Activated B cell treated with CpG ODN at 0.5 μM for 24 hours (primary cell): ENCODE results near the gene OR52K1. TPM values are rescaled to one million over a fixed set of nuclear protein-coding genes. Genes with fewer than 3 reads are reported as not detected.
"Not testable (repeated sequence)": the region's sequence is repeated elsewhere in the genome, so short reads cannot be mapped to it uniquely, and the experiment has no call there.

Source experiments
- ATAC-seq: fragments of 200-7000 bp; cut with Tn5 transposase; one replicate; pipeline ENCODE4 v1.10.0; 2021; ENCODE audit warnings: low read depth, mild to moderate bottlenecking, moderate library complexity
- CTCF ChIA-PET: fragments of 350-600 bp; sonication (Branson Sonifier 250); formaldehyde crosslinking; loops from one replicate; lab custom pipeline; 2021; ENCODE audit warnings: antibody characterized with exemption; lab: Charles Lee
- POLR2A ChIA-PET: fragments of 350-600 bp; sonication (Branson Sonifier 250); formaldehyde crosslinking; loops from one replicate; lab custom pipeline; 2021; ENCODE audit warnings: antibody characterized with exemption; lab: Charles Lee
- DNase-seq: peaks from one replicate; pipeline ENCODE4 v3.0.0; 2022
- H3K27ac Mint-ChIP-seq: one replicate; pipeline ENCODE4 v1.8.0; 2020; ENCODE audit warnings: mixed read lengths
- H3K27me3 Mint-ChIP-seq: one replicate; pipeline ENCODE4 v1.8.0; 2021; ENCODE audit warnings: mixed read lengths
- H3K36me3 Mint-ChIP-seq: one replicate; pipeline ENCODE4 v1.8.0; 2021; ENCODE audit warnings: low read depth, mixed read lengths
- H3K4me1 Mint-ChIP-seq: one replicate; pipeline ENCODE4 v1.8.0; 2021; ENCODE audit warnings: mixed read lengths
- H3K4me3 Mint-ChIP-seq: one replicate; pipeline ENCODE4 v1.8.0; 2020; ENCODE audit warnings: mild to moderate bottlenecking, mixed read lengths
- H3K9me3 Mint-ChIP-seq: one replicate; pipeline ENCODE4 v1.8.0; 2020; ENCODE audit warnings: mixed read lengths
- intact Hi-C: fragments of 100-400 bp; cut with micrococcal nuclease; formaldehyde crosslinking; loops from one replicate; pipeline ENCODE4 v1.15.1; 2024
- total RNA-seq: library from RNA; stranded (reverse); gene quantifications from 2 replicates; pipeline ENCODE4 v1.2.3, GENCODE V29; 2022
- TF ChIP-seq, protein P1 (sequence below): fragments of 200-600 bp; IDR thresholded peaks from one replicate; pipeline ENCODE4 v1.8.0; 2022; ENCODE audit warnings: antibody characterized with exemption, mild to moderate bottlenecking

The OR52K1 gene
- total RNA-seq, 1 donor from 2014 or later = not detected

DNA sequence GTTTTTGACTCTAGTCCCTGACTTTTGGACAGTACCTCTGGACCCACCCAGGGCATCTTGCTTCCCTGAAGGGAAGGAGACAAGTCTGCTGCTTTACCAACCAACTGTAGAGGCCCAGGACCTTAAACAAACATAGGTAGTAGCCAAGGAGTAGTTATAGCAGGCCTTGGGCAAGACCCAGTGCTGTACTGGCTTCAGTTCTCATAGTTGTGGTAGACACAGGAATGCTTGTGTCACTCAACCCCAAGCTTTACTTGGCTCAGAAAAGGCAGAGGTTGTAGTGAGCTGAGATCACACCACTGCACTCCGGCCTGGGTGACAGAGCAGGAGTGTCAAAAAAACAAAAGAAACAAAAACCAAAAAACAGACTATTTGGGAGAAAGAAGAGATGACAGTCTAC, 41.2 kb downstream of the OR52K1 start:
- no peaks in the 10 kb centered on the region for H3K4me1 Mint-ChIP-seq
- H3K36me3 Mint-ChIP-seq = no peaks in the 10 kb centered on the region
- H3K27me3 Mint-ChIP-seq = peaks cover 27% of the 10 kb centered on the region
- H3K9me3 Mint-ChIP-seq = no peaks in the 10 kb centered on the region
- CTCF ChIA-PET = no interaction called here
- intact Hi-C loops = no loop called here
- no peak overlapping the region for H3K27ac Mint-ChIP-seq
- H3K4me3 Mint-ChIP-seq = no peak overlapping the region
- TF ChIP-seq, protein P1, sequence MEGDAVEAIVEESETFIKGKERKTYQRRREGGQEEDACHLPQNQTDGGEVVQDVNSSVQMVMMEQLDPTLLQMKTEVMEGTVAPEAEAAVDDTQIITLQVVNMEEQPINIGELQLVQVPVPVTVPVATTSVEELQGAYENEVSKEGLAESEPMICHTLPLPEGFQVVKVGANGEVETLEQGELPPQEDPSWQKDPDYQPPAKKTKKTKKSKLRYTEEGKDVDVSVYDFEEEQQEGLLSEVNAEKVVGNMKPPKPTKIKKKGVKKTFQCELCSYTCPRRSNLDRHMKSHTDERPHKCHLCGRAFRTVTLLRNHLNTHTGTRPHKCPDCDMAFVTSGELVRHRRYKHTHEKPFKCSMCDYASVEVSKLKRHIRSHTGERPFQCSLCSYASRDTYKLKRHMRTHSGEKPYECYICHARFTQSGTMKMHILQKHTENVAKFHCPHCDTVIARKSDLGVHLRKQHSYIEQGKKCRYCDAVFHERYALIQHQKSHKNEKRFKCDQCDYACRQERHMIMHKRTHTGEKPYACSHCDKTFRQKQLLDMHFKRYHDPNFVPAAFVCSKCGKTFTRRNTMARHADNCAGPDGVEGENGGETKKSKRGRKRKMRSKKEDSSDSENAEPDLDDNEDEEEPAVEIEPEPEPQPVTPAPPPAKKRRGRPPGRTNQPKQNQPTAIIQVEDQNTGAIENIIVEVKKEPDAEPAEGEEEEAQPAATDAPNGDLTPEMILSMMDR = no peak
- POLR2A ChIA-PET = no interaction called here
- ATAC-seq (no peak), DNase-seq (no peak)

DNA sequence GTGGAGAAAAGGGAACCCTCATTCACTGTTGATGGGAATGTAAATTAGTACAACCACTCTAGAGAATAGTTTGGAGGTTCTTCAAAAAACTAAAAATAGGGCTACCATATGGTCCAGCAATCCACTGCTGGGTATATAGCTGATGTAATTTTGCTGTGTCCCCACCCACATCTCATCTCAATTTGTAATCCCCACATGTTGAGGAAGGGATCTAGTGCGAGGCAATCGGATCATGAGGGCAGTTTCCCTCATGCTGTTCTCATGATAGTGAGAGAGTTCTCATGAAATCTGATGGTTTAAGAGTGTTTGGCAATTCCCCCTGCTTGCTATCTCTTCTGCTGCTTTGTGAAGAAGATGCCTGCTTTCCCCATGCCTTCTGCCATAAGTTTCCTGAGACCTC, 45.5 kb downstream of the OR52K1 start:
- ChIA-PET POLR2A (no interaction called here), CTCF (no interaction called here)
- Mint-ChIP-seq H3K27me3 (peaks cover 12% of the 10 kb centered on the region), H3K4me1 (no peaks in the 10 kb centered on the region), H3K9me3 (no peaks in the 10 kb centered on the region), H3K27ac (no peak overlapping the region), H3K36me3 (no peaks in the 10 kb centered on the region), H3K4me3 (no peak overlapping the region)
- ATAC-seq (no peak), DNase-seq (no peak)
- TF ChIP-seq, protein P1 = no peak
- intact Hi-C loops = no loop called here

DNA sequence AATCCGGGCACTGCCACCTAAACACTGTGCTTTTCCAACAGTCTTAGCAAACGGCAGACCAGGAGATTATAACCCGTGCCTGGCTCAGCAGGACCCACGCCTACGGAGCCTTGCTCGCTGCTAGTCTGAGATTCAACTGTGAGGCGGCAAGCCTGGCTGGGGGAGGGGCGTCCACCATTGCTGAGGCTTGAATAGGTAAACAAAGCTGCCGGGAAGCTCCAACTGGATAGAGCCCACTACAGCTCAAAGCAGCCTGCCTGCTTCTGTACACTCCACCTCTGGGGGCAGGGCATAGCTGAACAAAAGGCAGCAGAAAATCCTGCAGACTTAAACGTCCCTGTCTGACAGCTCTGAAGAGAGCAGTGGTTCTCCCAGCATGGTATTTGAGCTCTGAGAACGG, 49.2 kb downstream of the OR52K1 start:
- H3K4me3 Mint-ChIP-seq, intact Hi-C loops, H3K27me3 Mint-ChIP-seq, H3K9me3 Mint-ChIP-seq, H3K36me3 Mint-ChIP-seq, DNase-seq, POLR2A ChIA-PET, H3K27ac Mint-ChIP-seq, CTCF ChIA-PET, H3K4me1 Mint-ChIP-seq, ATAC-seq: not testable (repeated sequence)

DNA sequence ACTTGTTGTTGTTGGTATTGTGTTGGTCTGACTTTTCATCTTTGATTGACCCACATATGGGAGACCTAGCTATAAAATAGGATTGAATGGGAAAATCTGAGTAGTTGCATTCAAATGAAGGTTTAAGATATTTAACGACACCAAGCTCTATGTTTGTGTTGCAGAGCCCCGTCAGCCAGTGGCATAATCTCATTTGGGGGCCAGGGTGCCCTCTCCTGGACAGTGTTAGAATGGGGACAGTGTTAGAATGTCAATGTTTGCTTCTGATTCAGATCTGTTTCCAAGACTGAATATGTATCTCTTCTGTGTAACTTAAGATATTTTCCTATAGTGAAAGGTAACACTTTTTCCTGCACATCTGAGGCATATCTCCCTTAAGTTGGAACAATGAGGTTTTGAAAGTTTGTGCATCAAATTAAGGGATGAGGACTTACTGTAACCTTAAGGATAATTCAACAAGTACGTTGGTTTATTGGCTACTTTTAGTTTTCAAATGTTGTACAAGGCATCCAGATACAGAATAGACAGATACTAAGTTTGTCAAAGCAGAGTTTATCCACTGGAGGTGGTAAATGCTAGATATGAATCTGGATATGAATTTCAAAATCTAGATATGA, 57.3 kb downstream of the OR52K1 start:
- no peaks in the 10 kb centered on the region for H3K4me1 Mint-ChIP-seq
- ChIA-PET CTCF (interaction anchor here (0.7 to 6.0 kb wide), 3 partner anchors 46 to 355 kb away, joined by 3 to 73 read pairs (median 4); no protein-coding TSS in a partner anchor), POLR2A (no interaction called here)
- H3K9me3 Mint-ChIP-seq = no peaks in the 10 kb centered on the region
- ATAC-seq = peak; percentile 37
- peaks cover 4% of the 10 kb centered on the region for H3K27me3 Mint-ChIP-seq
- H3K4me3 Mint-ChIP-seq = no peak overlapping the region
- intact Hi-C loops = loop anchor here (1.0 kb wide), 1 partner anchor 352 kb away; no protein-coding TSS in a partner anchor
- no peaks in the 10 kb centered on the region for H3K36me3 Mint-ChIP-seq
- DNase-seq = no peak
- H3K27ac Mint-ChIP-seq = no peak overlapping the region
- TF ChIP-seq, protein P1 = no peak

DNA sequence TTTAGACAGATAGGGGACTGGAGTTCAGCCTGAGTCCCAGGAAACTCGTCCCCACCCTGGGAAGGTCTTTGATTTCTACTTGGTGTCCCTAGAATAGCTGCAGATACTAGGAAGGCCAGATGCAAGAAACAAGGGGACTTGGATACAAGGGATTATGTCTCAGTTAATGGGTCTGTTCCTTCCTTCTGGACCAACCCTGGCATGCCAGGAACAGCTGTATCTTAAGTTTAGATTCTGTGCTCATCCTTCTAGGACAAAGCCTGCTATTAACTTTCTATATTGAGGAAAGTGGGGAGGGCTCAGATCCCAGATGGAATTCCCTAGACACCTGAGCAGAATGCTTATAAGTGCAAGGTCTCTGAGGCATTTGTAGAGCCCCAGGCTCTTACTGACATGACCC, 58.6 kb downstream of the OR52K1 start:
- intact Hi-C loops = no loop called here
- Mint-ChIP-seq H3K9me3 (no peaks in the 10 kb centered on the region), H3K27ac (no peak overlapping the region), H3K36me3 (no peaks in the 10 kb centered on the region), H3K4me3 (no peak overlapping the region), H3K4me1 (no peaks in the 10 kb centered on the region), H3K27me3 (peaks cover 6% of the 10 kb centered on the region)
- DNase-seq = no peak
- CTCF ChIA-PET = interaction anchor here (1.1 to 6.0 kb wide), 3 partner anchors 10 to 358 kb away, joined by 3 to 73 read pairs (median 4); no protein-coding TSS in a partner anchor
- TF ChIP-seq, protein P1 = no peak
- POLR2A ChIA-PET = no interaction called here
- ATAC-seq = no peak

Other genes starting within 250 kb of the OR52K1 start
- not detected in 2 replicates for gene OR52B4, start 114.3 kb upstream of the OR52K1 start, total RNA-seq
- 27.7 and 30.8 TPM in 2 replicates for gene TRIM21, start 88.9 kb upstream of the OR52K1 start, total RNA-seq
- not detected in 2 replicates for gene OR52K2, start 33.4 kb upstream of the OR52K1 start, total RNA-seq
- gene OR52M1, start 62.5 kb downstream of the OR52K1 start, total RNA-seq = not detected in 2 replicates
- not detected in 2 replicates for gene OR52I2, start 99.1 kb downstream of the OR52K1 start, total RNA-seq
- not detected in 2 replicates for gene OR52I1, start 111.4 kb downstream of the OR52K1 start, total RNA-seq
- 15.2 and 16.9 TPM in 2 replicates for gene TRIM68, start 125.6 kb downstream of the OR52K1 start, total RNA-seq
- not detected in 2 replicates for gene OR51D1, start 154.8 kb downstream of the OR52K1 start, total RNA-seq
- not detected in 2 replicates for gene OR51E1, start 161.3 kb downstream of the OR52K1 start, total RNA-seq
- not detected in 2 replicates for gene OR51E2, start 215.2 kb downstream of the OR52K1 start, total RNA-seq
- not detected in 2 replicates for gene MMP26, start 222.1 kb downstream of the OR52K1 start, total RNA-seq